Bronchial epithelial cell (primary cell): ENCODE measurements around the gene AHNAK. TPM values are rescaled to one million over a fixed set of nuclear protein-coding genes. Genes with fewer than 3 reads are reported as not detected.

ENCODE experiments used
- DNase-seq: peaks from one replicate; pipeline ENCODE4 v3.0.0-alpha.2; 2010; ENCODE audit warnings: low read depth
- FAIRE-seq: peaks from 2 replicates; lab custom pipeline; 2011; peaks lifted over from hg19 to GRCh38; lab: Jason Lieb, UNC
- H3K27me3 ChIP-seq: 2 replicates; pipeline ENCODE4 v1.5.1; 2011; ENCODE audit warnings: low read length; ENCODE audit not compliant: control insufficient read depth, insufficient read depth
- H3K36me3 ChIP-seq: 2 replicates; pipeline ENCODE4 v1.5.1; 2011; ENCODE audit warnings: low read length; ENCODE audit not compliant: control insufficient read depth, insufficient read depth
- H3K4me3 ChIP-seq: 2 replicates; pipeline ENCODE4 v1.5.1; 2011; ENCODE audit warnings: mild to moderate bottlenecking, low read depth, low read length, control low read depth
- total RNA-seq: library from RNA; depleted of rRNA; stranded (reverse); fragments of >200 nt; gene quantifications from 2 replicates; pipeline ENCODE4 v1.2.1, GENCODE V29; 2014
- TF ChIP-seq, protein P1 (sequence below): IDR thresholded peaks from 2 replicates; pipeline ENCODE4 v1.5.1; 2011; ENCODE audit warnings: mild to moderate bottlenecking, moderate library complexity, low read length, control low read depth, inconsistent platforms; ENCODE audit not compliant: insufficient read depth, severe bottlenecking

The AHNAK gene
- total RNA-seq, 1 donor from 2014 or later: 354 TPM

GRCh38 chr11:62507125-62507422 lies 39.5 kb downstream of the AHNAK start:
- FAIRE-seq (no peak), DNase-seq (no peak)
- Histone ChIP-seq H3K4me3 (no peak overlapping the region), H3K36me3 (no peaks in the 10 kb centered on the region), H3K27me3 (no peaks in the 10 kb centered on the region)
- TF ChIP-seq, protein P1, sequence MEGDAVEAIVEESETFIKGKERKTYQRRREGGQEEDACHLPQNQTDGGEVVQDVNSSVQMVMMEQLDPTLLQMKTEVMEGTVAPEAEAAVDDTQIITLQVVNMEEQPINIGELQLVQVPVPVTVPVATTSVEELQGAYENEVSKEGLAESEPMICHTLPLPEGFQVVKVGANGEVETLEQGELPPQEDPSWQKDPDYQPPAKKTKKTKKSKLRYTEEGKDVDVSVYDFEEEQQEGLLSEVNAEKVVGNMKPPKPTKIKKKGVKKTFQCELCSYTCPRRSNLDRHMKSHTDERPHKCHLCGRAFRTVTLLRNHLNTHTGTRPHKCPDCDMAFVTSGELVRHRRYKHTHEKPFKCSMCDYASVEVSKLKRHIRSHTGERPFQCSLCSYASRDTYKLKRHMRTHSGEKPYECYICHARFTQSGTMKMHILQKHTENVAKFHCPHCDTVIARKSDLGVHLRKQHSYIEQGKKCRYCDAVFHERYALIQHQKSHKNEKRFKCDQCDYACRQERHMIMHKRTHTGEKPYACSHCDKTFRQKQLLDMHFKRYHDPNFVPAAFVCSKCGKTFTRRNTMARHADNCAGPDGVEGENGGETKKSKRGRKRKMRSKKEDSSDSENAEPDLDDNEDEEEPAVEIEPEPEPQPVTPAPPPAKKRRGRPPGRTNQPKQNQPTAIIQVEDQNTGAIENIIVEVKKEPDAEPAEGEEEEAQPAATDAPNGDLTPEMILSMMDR: no peak

GRCh38 chr11:62506413-62507124 lies 40.0 kb downstream of the AHNAK start:
- TF ChIP-seq, protein P1: no peak
- DNase-seq (no peak), FAIRE-seq (no peak)
- H3K27me3 ChIP-seq: no peaks in the 10 kb centered on the region
- no peaks in the 10 kb centered on the region for H3K36me3 ChIP-seq
- H3K4me3 ChIP-seq: no peak overlapping the region

DNA sequence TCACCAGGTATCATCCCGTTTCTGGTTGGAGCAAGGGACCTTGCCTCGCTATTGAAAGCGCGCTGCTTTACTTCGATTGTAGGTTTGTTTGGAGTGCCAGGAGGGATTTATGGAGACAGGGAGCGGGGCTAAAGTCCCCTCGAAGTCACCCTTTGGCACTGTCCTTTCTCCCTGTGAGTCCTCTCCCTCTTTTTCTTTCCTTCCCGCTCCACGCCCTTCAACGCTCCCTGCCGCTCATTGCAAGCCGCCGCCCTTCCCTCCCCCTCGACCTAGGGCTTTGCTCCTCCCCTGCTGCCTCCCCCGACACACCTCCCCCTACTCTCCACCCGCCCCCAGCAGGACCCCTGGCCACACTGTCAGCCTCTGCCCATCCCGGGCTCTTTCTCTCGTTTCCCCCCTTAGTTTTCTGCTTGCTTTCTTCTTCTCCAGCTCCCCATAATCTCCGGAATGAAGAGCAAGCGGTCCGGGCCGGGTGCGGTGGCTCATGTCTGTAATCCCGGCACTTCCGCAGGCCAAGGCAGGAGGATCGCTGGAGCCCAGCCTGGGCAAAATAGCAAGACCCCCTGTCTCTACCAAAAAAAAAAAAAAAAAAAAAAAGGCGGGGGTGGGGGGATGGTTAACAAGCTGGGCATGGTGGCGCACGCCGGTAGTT lies 41.0 kb downstream of the AHNAK start:
- FAIRE-seq (no peak), DNase-seq (no peak)
- Histone ChIP-seq H3K36me3 (no peaks in the 10 kb centered on the region), H3K4me3 (peak overlapping the region; percentile 15), H3K27me3 (no peaks in the 10 kb centered on the region)
- TF ChIP-seq, protein P1: no peak

GRCh38 chr11:62505059-62505439 lies 41.6 kb downstream of the AHNAK start:
- TF ChIP-seq, protein P1: no peak
- Histone ChIP-seq H3K27me3 (no peaks in the 10 kb centered on the region), H3K4me3 (no peak overlapping the region), H3K36me3 (no peaks in the 10 kb centered on the region)
- no peak for DNase-seq
- no peak for FAIRE-seq

- Histone ChIP-seq H3K4me3 (no peak overlapping the region), H3K27me3 (no peaks in the 10 kb centered on the region), H3K36me3 (no peaks in the 10 kb centered on the region)
- FAIRE-seq (no peak), DNase-seq (no peak)
- TF ChIP-seq, protein P1: no peak
Measured at GRCh38 chr11:62504158-62504973, 42.2 kb downstream of the AHNAK start.
